HCT116 (cell line): ENCODE measurements around the gene GEMIN7. TPM values are rescaled to one million over a fixed set of nuclear protein-coding genes. Genes with fewer than 3 reads are reported as not detected.

ENCODE experiments used
- ATAC-seq: fragments of 200-7000 bp; cut with Tn5 transposase; 2 replicates; pipeline ENCODE4 v1.9.1; 2020; ENCODE audit warnings: mild to moderate bottlenecking, moderate library complexity
- BruUV-seq: library from RNA; stranded (reverse); fragments of 400-500 nt; replicated peaks from 2 replicates; lab custom pipeline; 2021; lab: Mats Ljungman, UMichigan
- CTCF ChIA-PET: fragments of 300-600 bp; sonication (Branson Sonifier 250); formaldehyde crosslinking; loops from one replicate; lab custom pipeline; 2021; ENCODE audit warnings: antibody characterized with exemption; lab: Charles Lee
- POLR2A ChIA-PET: fragments of 300-600, 350-600 bp; sonication (Branson Sonifier 250); formaldehyde crosslinking; loops from one replicate; lab custom pipeline; 2021; ENCODE audit warnings: antibody characterized with exemption; lab: Charles Lee
- RAD21 ChIA-PET, 2 experiments: fragments of 300-600 bp; sonication (Branson Sonifier 250); formaldehyde crosslinking; loops; one replicate each; lab custom pipeline; 2023; ENCODE audit warnings: low total read pairs in 2 of 2; ENCODE audit not compliant: uncharacterized antibody in 2 of 2, unreplicated experiment in 2 of 2, low non-redundant PET in 1 of 2; lab: Charles Lee
- DNase-seq: peaks from one replicate; pipeline ENCODE4 v3.0.0-alpha.2; 2010; ENCODE audit warnings: low read depth, low spot score
- H2AFZ ChIP-seq: fragments of 200-600 bp; shearing (Covaris generic), sonication (generic); 2 replicates; pipeline ENCODE4 v1.6.1; 2017; ENCODE audit warnings: low read depth, mixed run types, mixed read lengths, antibody characterized with exemption, low read length; ENCODE audit not compliant: poor library complexity, severe bottlenecking
- H3K27ac ChIP-seq: 2 replicates; pipeline ENCODE4 v1.5.1; 2012; ENCODE audit warnings: low read depth, low read length
- H3K27me3 ChIP-seq: fragments of 200-600 bp; sonication (generic); 2 replicates; pipeline ENCODE4 v1.6.1; 2016; ENCODE audit warnings: mixed run types, low read length, mixed read lengths; ENCODE audit not compliant: insufficient read depth
- H3K36me3 ChIP-seq, 2 experiments: fragments of 200-500 bp in 1 of 2; fragments of 200-600 bp in 1 of 2; sonication (Bioruptor generic) in 1 of 2; sonication (generic) in 1 of 2; 2 replicates each; pipeline versions ENCODE4 v1.5.1 to v1.6.1; 2014 to 2016; ENCODE audit warnings: low read length in 2 of 2, inconsistent platforms in 1 of 2, mixed read lengths in 1 of 2, mixed run types in 1 of 2; ENCODE audit not compliant: insufficient read depth in 2 of 2, control insufficient read depth in 1 of 2
- H3K4me1 ChIP-seq, 2 experiments: fragments of 200-600 bp in 1 of 2; sonication (generic) in 1 of 2; 2 replicates each; pipeline versions ENCODE4 v1.5.1 to v1.6.1; 2012 to 2017; ENCODE audit warnings: low read length in 2 of 2, inconsistent platforms in 1 of 2, mild to moderate bottlenecking in 1 of 2, mixed read lengths in 1 of 2, mixed run types in 1 of 2, moderate library complexity in 1 of 2; ENCODE audit not compliant: insufficient read depth in 2 of 2, control insufficient read depth in 1 of 2
- H3K4me2 ChIP-seq: fragments of 200-600 bp; sonication (generic); 2 replicates; pipeline ENCODE4 v1.6.1; 2017; ENCODE audit warnings: mixed run types, low read length, mixed read lengths
- H3K4me3 ChIP-seq, 2 experiments: fragments of 200-600 bp in 1 of 2; sonication (generic) in 1 of 2; replicated peaks in 1 of 2; 2 replicates each; pipeline ENCODE4 v1.5.1; 2011 to 2016; ENCODE audit warnings: low read length in 2 of 2, control low read depth in 1 of 2, low read depth in 1 of 2, mild to moderate bottlenecking in 1 of 2, mixed read lengths in 1 of 2, mixed run types in 1 of 2
- H3K79me2 ChIP-seq: fragments of 200-600 bp; sonication (generic); 2 replicates; pipeline ENCODE4 v1.6.1; 2017; ENCODE audit warnings: mild to moderate bottlenecking, mixed run types, low read length, moderate library complexity, mixed read lengths; ENCODE audit not compliant: insufficient read depth
- H3K9ac ChIP-seq: fragments of 200-600 bp; sonication (generic); 2 replicates; pipeline ENCODE4 v1.6.1; 2016; ENCODE audit warnings: low read length, mixed read lengths
- H3K9me2 ChIP-seq: fragments of 200-600 bp; sonication (generic), shearing (Covaris generic); 2 replicates; pipeline ENCODE4 v1.6.1; 2017; ENCODE audit warnings: mixed run types, mild to moderate bottlenecking, moderate library complexity; ENCODE audit not compliant: insufficient read depth
- H3K9me3 ChIP-seq, 2 experiments: fragments of 200-500 bp in 1 of 2; fragments of 200-600 bp in 1 of 2; sonication (Bioruptor generic) in 1 of 2; sonication (generic) in 1 of 2; 2 replicates each; pipeline ENCODE4 v1.6.1; 2014 to 2017; ENCODE audit warnings: low read length in 2 of 2, mixed read lengths in 2 of 2, inconsistent platforms in 1 of 2, low read depth in 1 of 2, mild to moderate bottlenecking in 1 of 2, mixed run types in 1 of 2, moderate library complexity in 1 of 2; ENCODE audit not compliant: control insufficient read depth in 1 of 2, insufficient read depth in 1 of 2
- H4K20me1 ChIP-seq: fragments of 200-600 bp; sonication (generic), shearing (Covaris generic); 2 replicates; pipeline ENCODE4 v1.6.1; 2017; ENCODE audit warnings: mixed run types, mild to moderate bottlenecking, moderate library complexity; ENCODE audit not compliant: insufficient read depth
- CBX3 ChIP-seq: IDR thresholded peaks from 2 replicates; pipeline ENCODE4 v1.6.1; 2012; ENCODE audit warnings: low read depth
- CEBPB ChIP-seq: IDR thresholded peaks from 2 replicates; pipeline ENCODE4 v1.6.1; 2012; ENCODE audit warnings: low read depth
- CTCF ChIP-seq, 3 experiments: fragments of 200-600 bp in 1 of 3; sonication (generic) in 1 of 3; IDR thresholded peaks in 2 of 3; conservative IDR thresholded peaks in 1 of 3; 2 replicates each; pipeline ENCODE4 v1.5.1; 2012 to 2017; ENCODE audit warnings: low read depth in 2 of 3, low read length in 2 of 3, antibody characterized with exemption in 1 of 3, borderline replicate concordance in 1 of 3, control low read depth in 1 of 3, mild to moderate bottlenecking in 1 of 3, mixed read lengths in 1 of 3, mixed run types in 1 of 3, moderate library complexity in 1 of 3; ENCODE audit not compliant: insufficient read depth in 1 of 3
- EGR1 ChIP-seq: IDR thresholded peaks from 2 replicates; pipeline ENCODE4 v1.6.1; 2012; ENCODE audit warnings: low read depth
- ELF1 ChIP-seq: IDR thresholded peaks from 2 replicates; pipeline ENCODE4 v1.6.1; 2012; ENCODE audit warnings: low read depth, borderline replicate concordance
- EZH2 ChIP-seq: fragments of 200-600 bp; sonication (generic); IDR thresholded peaks from 2 replicates; pipeline ENCODE4 v1.6.1; 2017; ENCODE audit warnings: antibody characterized with exemption, mixed run types
- JUND ChIP-seq: IDR thresholded peaks from 2 replicates; pipeline ENCODE4 v1.6.1; 2012
- MAX ChIP-seq: IDR thresholded peaks from 2 replicates; pipeline ENCODE4 v1.6.1; 2012
- POLR2A ChIP-seq: IDR thresholded peaks from 2 replicates; pipeline ENCODE4 v1.7.0; 2011; ENCODE audit warnings: borderline replicate concordance; ENCODE audit not compliant: insufficient read depth, insufficient read length; ENCODE audit errors: extremely low read depth
- POLR2AphosphoS5 ChIP-seq: IDR thresholded peaks from 2 replicates; pipeline ENCODE4 v1.6.1; 2011; ENCODE audit warnings: mild to moderate bottlenecking, low read depth, low read length, moderate library complexity
- RAD21 ChIP-seq: IDR thresholded peaks from 2 replicates; pipeline ENCODE4 v1.6.1; 2012; ENCODE audit warnings: low read depth, mild to moderate bottlenecking
- SIN3A ChIP-seq: IDR thresholded peaks from 2 replicates; pipeline ENCODE4 v1.6.1; 2012; ENCODE audit warnings: low read depth
- SP1 ChIP-seq: IDR thresholded peaks from 2 replicates; pipeline ENCODE4 v1.6.1; 2012; ENCODE audit warnings: low read depth
- TCF7L2 ChIP-seq: IDR thresholded peaks from 2 replicates; pipeline ENCODE4 v1.7.0; 2011; ENCODE audit warnings: borderline replicate concordance, inconsistent platforms; ENCODE audit not compliant: insufficient read depth, insufficient read length; ENCODE audit errors: extremely low read depth
- YY1 ChIP-seq: IDR thresholded peaks from 2 replicates; pipeline ENCODE4 v1.6.1; 2011; ENCODE audit warnings: low read length, low read depth, moderate library complexity, mild to moderate bottlenecking; ENCODE audit not compliant: insufficient replicate concordance; ENCODE audit errors: extremely low read depth
- ZFX ChIP-seq: fragments of 450-650 bp; IDR thresholded peaks from 2 replicates; pipeline ENCODE4 v1.6.1; 2017
- ZNF274 ChIP-seq: fragments of 200-500 bp; sonication (Bioruptor generic); IDR thresholded peaks from 2 replicates; pipeline ENCODE4 v1.6.1; 2014; ENCODE audit warnings: mild to moderate bottlenecking, low read depth, low read length, inconsistent platforms
- intact Hi-C: fragments of 100-400 bp; cut with micrococcal nuclease; formaldehyde crosslinking; loops from 2 replicates; pipeline ENCODE4 v1.10.0; 2022
- total RNA-seq: library from RNA; stranded (reverse); gene quantifications from one replicate; pipeline ENCODE4 v1.2.1, GENCODE V29; 2021; ENCODE audit not compliant: unreplicated experiment

Gene GEMIN7
- total RNA-seq, 1 experiment from 2014 or later: 35.4 TPM

- H3K4me1 ChIP-seq: peaks cover 4 to 17% of the 10 kb centered on the region in 2 experiments; a peak in 3 of 4 replicates
- DNase-seq: no peak
- TF ChIP-seq POLR2AphosphoS5 (no peak), RAD21 (no peak), CBX3 (no peak), CTCF (IDR thresholded peaks at IDR 0.05 in 2 of 3, conservative IDR thresholded peaks at IDR 0.05 in 1 of 3; ENCODE audit: borderline replicate concordance in 1 of 3, insufficient read depth in 1 of 3, low read depth in 2 of 3, low read length in 2 of 3) (no peak), SIN3A (no peak)
- H3K27ac ChIP-seq: no peak overlapping the region
- no peak overlapping the region for H3K9ac ChIP-seq
- RAD21 ChIA-PET: no interaction called here
- no TSS peak for BruUV-seq
- intact Hi-C loops: no loop called here
- H3K36me3 ChIP-seq: peaks cover 2 to 32% of the 10 kb centered on the region in 2 experiments; a peak in 2 of 4 replicates
- H3K79me2 ChIP-seq: peaks cover 66% of the 10 kb centered on the region
- POLR2A ChIA-PET: no interaction called here
- CTCF ChIA-PET: no interaction called here
- H2AFZ ChIP-seq: no peak overlapping the region
- H3K9me3 ChIP-seq: no peaks in the 10 kb centered on the region
- H3K4me2 ChIP-seq: no peak overlapping the region
- no peaks in the 10 kb centered on the region for H3K9me2 ChIP-seq
- no peak overlapping the region for H3K4me3 ChIP-seq
- ATAC-seq: no peak
- H4K20me1 ChIP-seq: no peaks in the 10 kb centered on the region
- H3K27me3 ChIP-seq: no peaks in the 10 kb centered on the region
Observed at GRCh38 chr19:45086480-45086879, 7.4 kb downstream of the GEMIN7 start.

GRCh38 chr19:45087531-45087930 lies 8.5 kb downstream of the GEMIN7 start:
- Histone ChIP-seq H3K9me2 (no peaks in the 10 kb centered on the region), H4K20me1 (no peaks in the 10 kb centered on the region), H3K27me3 (no peaks in the 10 kb centered on the region), H3K36me3 (peaks cover 2 to 22% of the 10 kb centered on the region in 2 experiments; a peak in 2 of 4 replicates), H3K79me2 (peaks cover 56% of the 10 kb centered on the region), H2AFZ (no peak overlapping the region), H3K4me2 (no peak overlapping the region), H3K4me1 (peaks cover 4 to 26% of the 10 kb centered on the region in 2 experiments; a peak in 3 of 4 replicates), H3K9ac (no peak overlapping the region), H3K4me3 (no peak overlapping the region), H3K9me3 (no peaks in the 10 kb centered on the region), H3K27ac (no peak overlapping the region; the same call in 1 of the 2 replicates)
- no peak for ATAC-seq
- no peak for DNase-seq
- POLR2A ChIA-PET: no interaction called here
- BruUV-seq: no TSS peak
- RAD21 ChIA-PET: interaction anchor here in 1 of 2 experiments (0.6 kb wide), 1 partner anchor 398 kb away, joined by 3 read pairs; no protein-coding TSS in a partner anchor
- intact Hi-C loops: no loop called here
- CTCF ChIA-PET: no interaction called here
- no peak for TF ChIP-seq POLR2AphosphoS5
- no peak for TF ChIP-seq CEBPB
- TF ChIP-seq JUND: no peak
- no peak for TF ChIP-seq ZNF274
- TF ChIP-seq EGR1: no peak
- TF ChIP-seq TCF7L2: no peak
- no peak for TF ChIP-seq SP1
- TF ChIP-seq MAX: no peak
- no peak for TF ChIP-seq SIN3A
- no peak for TF ChIP-seq POLR2A
- no peak for TF ChIP-seq ELF1
- no peak for TF ChIP-seq EZH2
- no peak for TF ChIP-seq CTCF (IDR thresholded peaks at IDR 0.05 in 2 of 3, conservative IDR thresholded peaks at IDR 0.05 in 1 of 3; ENCODE audit: borderline replicate concordance in 1 of 3, insufficient read depth in 1 of 3, low read depth in 2 of 3, low read length in 2 of 3)
- no peak for TF ChIP-seq YY1
- TF ChIP-seq CBX3: no peak
- no peak for TF ChIP-seq ZFX
